A673 (cell line): Measurements from ENCODE around the gene TBCD. TPM values are rescaled to one million over a fixed set of nuclear protein-coding genes. Genes with fewer than 3 reads are reported as not detected.

ENCODE experiments used
- BruUV-seq: library from RNA; stranded (reverse); fragments of 400-500 nt; replicated peaks from 2 replicates; lab custom pipeline; 2021; lab: Mats Ljungman, UMichigan
- CTCF ChIA-PET: fragments of 300-600 bp; sonication (Branson Sonifier 250); formaldehyde crosslinking; loops from one replicate; lab custom pipeline; 2022; ENCODE audit warnings: antibody characterized with exemption; lab: Charles Lee
- POLR2A ChIA-PET: fragments of 300-600 bp; sonication (Branson Sonifier 250); formaldehyde crosslinking; loops from one replicate; lab custom pipeline; 2022; ENCODE audit warnings: antibody characterized with exemption; ENCODE audit not compliant: low non-redundant PET; lab: Charles Lee
- DNase-seq: peaks from one replicate; pipeline ENCODE4 v3.0.0-alpha.2; 2015; ENCODE audit warnings: low spot score
- H3K27ac ChIP-seq: fragments of 200-600 bp; sonication (generic); 2 replicates; pipeline ENCODE4 v1.5.1; 2016; ENCODE audit warnings: mixed run types, low read depth, mild to moderate bottlenecking, mixed read lengths, antibody characterized with exemption, low read length; ENCODE audit not compliant: poor library complexity, severe bottlenecking
- H3K27me3 ChIP-seq: fragments of 200-600 bp; sonication (generic); replicated peaks from 2 replicates; pipeline ENCODE4 v1.6.1; 2017; ENCODE audit warnings: mixed run types, low read depth, mild to moderate bottlenecking, mixed read lengths, antibody characterized with exemption, low read length; ENCODE audit not compliant: insufficient read depth, poor library complexity
- H3K36me3 ChIP-seq: fragments of 200-600 bp; sonication (generic); 2 replicates; pipeline ENCODE4 v1.6.1; 2016; ENCODE audit warnings: mixed run types, mild to moderate bottlenecking, mixed read lengths, antibody characterized with exemption, low read length; ENCODE audit not compliant: insufficient read depth, poor library complexity, severe bottlenecking
- H3K4me1 ChIP-seq: fragments of 200-600 bp; sonication (generic); 2 replicates; pipeline ENCODE4 v1.6.1; 2017; ENCODE audit warnings: mixed run types, mild to moderate bottlenecking, mixed read lengths, antibody characterized with exemption, low read length; ENCODE audit not compliant: insufficient read depth, poor library complexity, severe bottlenecking
- H3K4me3 ChIP-seq: fragments of 200-600 bp; sonication (generic); 2 replicates; pipeline ENCODE4 v1.5.1; 2016; ENCODE audit warnings: low read depth, mixed run types, mild to moderate bottlenecking, mixed read lengths, low read length; ENCODE audit not compliant: poor library complexity, severe bottlenecking
- H3K9me3 ChIP-seq: fragments of 200-600 bp; sonication (generic); 2 replicates; pipeline ENCODE4 v1.6.1; 2016; ENCODE audit warnings: mixed run types, low read depth, mild to moderate bottlenecking, mixed read lengths, antibody characterized with exemption, low read length; ENCODE audit not compliant: poor library complexity, severe bottlenecking
- EZH2 ChIP-seq: fragments of 200-600 bp; sonication (generic); IDR thresholded peaks from 2 replicates; pipeline ENCODE4 v1.6.1; 2017; ENCODE audit warnings: borderline replicate concordance, low read depth, mild to moderate bottlenecking, mixed read lengths, antibody characterized with exemption, low read length; ENCODE audit not compliant: poor library complexity, severe bottlenecking
- intact Hi-C: fragments of 100-400 bp; cut with micrococcal nuclease; formaldehyde crosslinking; loops from one replicate; pipeline ENCODE4 v1.10.0; 2022; ENCODE audit not compliant: unreplicated experiment
- total RNA-seq: library from RNA; stranded (reverse); gene quantifications from 2 replicates; pipeline ENCODE4 v1.2.3, GENCODE V29; 2021
- TF ChIP-seq, protein P1 (sequence below): fragments of 300-800, 200-600 bp; sonication (generic); conservative IDR thresholded peaks from 2 replicates; pipeline ENCODE4 v1.5.1; 2017; ENCODE audit warnings: low read depth, mild to moderate bottlenecking, antibody characterized with exemption, low read length, moderate library complexity, mixed read lengths

TBCD gene
- total RNA-seq, 1 experiment from 2014 or later, result 113 TPM

DNA sequence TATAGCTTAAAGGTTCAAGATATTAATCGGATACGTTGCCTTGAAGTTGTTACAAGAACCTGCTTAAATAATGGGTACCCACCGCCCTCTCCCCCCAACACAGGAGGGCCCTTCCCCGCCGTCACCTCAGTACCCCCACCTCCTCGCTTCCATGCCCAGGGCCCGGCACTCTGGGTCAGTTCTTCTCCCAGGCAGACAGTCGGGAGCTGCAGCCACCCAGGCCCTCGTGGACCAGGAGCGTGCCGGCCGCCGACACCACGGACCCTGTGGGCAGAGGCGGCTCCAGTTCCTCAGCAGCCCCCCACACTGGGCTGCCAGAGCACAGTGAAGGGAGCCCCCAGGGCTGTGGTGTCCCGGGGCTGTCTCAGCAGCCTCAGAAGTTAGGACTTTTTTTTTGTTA is 168.8 kb downstream of the TBCD start:
- no peaks in the 10 kb centered on the region for H3K27me3 ChIP-seq
- DNase-seq, result no peak
- no peak for TF ChIP-seq EZH2
- TF ChIP-seq, protein P1, sequence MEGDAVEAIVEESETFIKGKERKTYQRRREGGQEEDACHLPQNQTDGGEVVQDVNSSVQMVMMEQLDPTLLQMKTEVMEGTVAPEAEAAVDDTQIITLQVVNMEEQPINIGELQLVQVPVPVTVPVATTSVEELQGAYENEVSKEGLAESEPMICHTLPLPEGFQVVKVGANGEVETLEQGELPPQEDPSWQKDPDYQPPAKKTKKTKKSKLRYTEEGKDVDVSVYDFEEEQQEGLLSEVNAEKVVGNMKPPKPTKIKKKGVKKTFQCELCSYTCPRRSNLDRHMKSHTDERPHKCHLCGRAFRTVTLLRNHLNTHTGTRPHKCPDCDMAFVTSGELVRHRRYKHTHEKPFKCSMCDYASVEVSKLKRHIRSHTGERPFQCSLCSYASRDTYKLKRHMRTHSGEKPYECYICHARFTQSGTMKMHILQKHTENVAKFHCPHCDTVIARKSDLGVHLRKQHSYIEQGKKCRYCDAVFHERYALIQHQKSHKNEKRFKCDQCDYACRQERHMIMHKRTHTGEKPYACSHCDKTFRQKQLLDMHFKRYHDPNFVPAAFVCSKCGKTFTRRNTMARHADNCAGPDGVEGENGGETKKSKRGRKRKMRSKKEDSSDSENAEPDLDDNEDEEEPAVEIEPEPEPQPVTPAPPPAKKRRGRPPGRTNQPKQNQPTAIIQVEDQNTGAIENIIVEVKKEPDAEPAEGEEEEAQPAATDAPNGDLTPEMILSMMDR, result no peak
- peaks cover 3% of the 10 kb centered on the region for H3K36me3 ChIP-seq
- intact Hi-C loops, result no loop called here
- H3K9me3 ChIP-seq, result no peaks in the 10 kb centered on the region
- CTCF ChIA-PET, result no interaction called here
- no peaks in the 10 kb centered on the region for H3K4me1 ChIP-seq
- POLR2A ChIA-PET, result no interaction called here
- BruUV-seq, result no TSS peak
- H3K4me3 ChIP-seq, result no peak overlapping the region
- H3K27ac ChIP-seq, result no peak overlapping the region

DNA sequence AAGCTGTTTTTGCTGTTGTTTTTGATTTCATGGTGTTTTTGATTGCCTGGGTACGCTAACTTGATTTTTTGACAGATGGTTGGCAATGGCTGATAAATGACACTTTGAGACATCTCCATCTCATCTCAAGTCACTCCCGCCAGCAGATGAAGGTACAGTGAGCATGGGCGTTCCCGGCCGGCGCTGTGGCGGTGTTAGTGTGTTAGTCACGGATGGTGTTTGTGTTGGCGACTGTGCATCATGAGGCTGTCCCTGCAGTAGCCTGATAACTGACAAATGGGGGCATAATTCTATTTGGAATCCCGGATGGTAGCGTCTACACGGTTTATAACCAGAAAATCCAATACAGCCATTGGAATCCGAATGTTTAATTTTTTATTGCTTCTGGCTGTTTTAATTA is 169.6 kb downstream of the TBCD start:
- H3K36me3 ChIP-seq, result peaks cover 3% of the 10 kb centered on the region
- no TSS peak for BruUV-seq
- CTCF ChIA-PET, result no interaction called here

DNA sequence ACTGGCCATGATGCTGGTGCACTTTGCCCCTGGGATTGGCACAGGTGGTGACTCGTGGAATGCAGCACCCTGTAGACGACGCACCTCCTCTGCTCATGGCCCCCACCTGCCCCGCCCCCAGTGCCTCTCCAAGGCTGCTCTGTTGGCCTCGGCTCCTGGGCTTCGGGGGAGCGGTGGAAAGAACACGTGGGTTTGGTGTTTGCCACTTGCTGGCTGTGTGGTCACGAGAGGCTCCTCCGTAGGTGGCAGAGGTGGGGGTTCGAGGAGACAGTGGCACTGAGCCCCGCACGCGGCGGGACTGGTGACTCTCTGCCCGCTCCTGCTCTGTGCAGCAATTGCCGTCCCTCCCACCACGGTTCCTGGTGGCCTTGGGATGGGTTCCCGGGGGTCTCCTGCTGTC is 170.8 kb downstream of the TBCD start:
- BruUV-seq, result no TSS peak
- Histone ChIP-seq H3K4me3 (no peak overlapping the region), H3K9me3 (no peaks in the 10 kb centered on the region), H3K27me3 (no peaks in the 10 kb centered on the region), H3K4me1 (no peaks in the 10 kb centered on the region), H3K27ac (no peak overlapping the region), H3K36me3 (peaks cover 3% of the 10 kb centered on the region)
- TF ChIP-seq, protein P1, result no peak
- no peak for TF ChIP-seq EZH2
- ChIA-PET CTCF (no interaction called here), POLR2A (no interaction called here)
- intact Hi-C loops, result no loop called here
- no peak for DNase-seq

More for the DNA sequence above, 169.6 kb downstream of the TBCD start:
- POLR2A ChIA-PET, result no interaction called here
- Histone ChIP-seq H3K4me1 (no peaks in the 10 kb centered on the region), H3K4me3 (no peak overlapping the region), H3K27me3 (no peaks in the 10 kb centered on the region), H3K27ac (no peak overlapping the region), H3K9me3 (no peaks in the 10 kb centered on the region)
- no peak for DNase-seq
- TF ChIP-seq EZH2, result no peak
- TF ChIP-seq, protein P1, result no peak
- intact Hi-C loops, result no loop called here
